ENCODE measurements around the gene NDUFA7.

GRCh38 chr19:8370176-8371010 is 49.2 kb upstream of the NDUFA7 start:
- TF ChIP-seq, protein P1, sequence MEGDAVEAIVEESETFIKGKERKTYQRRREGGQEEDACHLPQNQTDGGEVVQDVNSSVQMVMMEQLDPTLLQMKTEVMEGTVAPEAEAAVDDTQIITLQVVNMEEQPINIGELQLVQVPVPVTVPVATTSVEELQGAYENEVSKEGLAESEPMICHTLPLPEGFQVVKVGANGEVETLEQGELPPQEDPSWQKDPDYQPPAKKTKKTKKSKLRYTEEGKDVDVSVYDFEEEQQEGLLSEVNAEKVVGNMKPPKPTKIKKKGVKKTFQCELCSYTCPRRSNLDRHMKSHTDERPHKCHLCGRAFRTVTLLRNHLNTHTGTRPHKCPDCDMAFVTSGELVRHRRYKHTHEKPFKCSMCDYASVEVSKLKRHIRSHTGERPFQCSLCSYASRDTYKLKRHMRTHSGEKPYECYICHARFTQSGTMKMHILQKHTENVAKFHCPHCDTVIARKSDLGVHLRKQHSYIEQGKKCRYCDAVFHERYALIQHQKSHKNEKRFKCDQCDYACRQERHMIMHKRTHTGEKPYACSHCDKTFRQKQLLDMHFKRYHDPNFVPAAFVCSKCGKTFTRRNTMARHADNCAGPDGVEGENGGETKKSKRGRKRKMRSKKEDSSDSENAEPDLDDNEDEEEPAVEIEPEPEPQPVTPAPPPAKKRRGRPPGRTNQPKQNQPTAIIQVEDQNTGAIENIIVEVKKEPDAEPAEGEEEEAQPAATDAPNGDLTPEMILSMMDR (IDR thresholded peaks at IDR 0.05), result no peak
- TF ChIP-seq POLR2A (IDR thresholded peaks at IDR 0.05) (no peak), POLR2AphosphoS5 (IDR thresholded peaks at IDR 0.05) (no peak)
